Activated effector memory CD4-positive, alpha-beta T cell treated with Interleukin-2 at 50 U/mL for 16 hours (primary cell): ENCODE data around the gene SLC35E1.
A peak's percentile ranks its signal among the peaks of the same experiment; 100 is the strongest.

Source experiments
- DNase-seq: peaks from one replicate; pipeline ENCODE4 v3.0.0-alpha.2; 2020

The SLC35E1 gene

GRCh38 chr19:16572332-16573211 is at the start of gene SLC35E1:
Gene SLC35E1 (minus strand): TSS chr19:16572415. CDS start chr19:16572364, 51 bp downstream.
- peak; percentile 85 for DNase-seq

DNA sequence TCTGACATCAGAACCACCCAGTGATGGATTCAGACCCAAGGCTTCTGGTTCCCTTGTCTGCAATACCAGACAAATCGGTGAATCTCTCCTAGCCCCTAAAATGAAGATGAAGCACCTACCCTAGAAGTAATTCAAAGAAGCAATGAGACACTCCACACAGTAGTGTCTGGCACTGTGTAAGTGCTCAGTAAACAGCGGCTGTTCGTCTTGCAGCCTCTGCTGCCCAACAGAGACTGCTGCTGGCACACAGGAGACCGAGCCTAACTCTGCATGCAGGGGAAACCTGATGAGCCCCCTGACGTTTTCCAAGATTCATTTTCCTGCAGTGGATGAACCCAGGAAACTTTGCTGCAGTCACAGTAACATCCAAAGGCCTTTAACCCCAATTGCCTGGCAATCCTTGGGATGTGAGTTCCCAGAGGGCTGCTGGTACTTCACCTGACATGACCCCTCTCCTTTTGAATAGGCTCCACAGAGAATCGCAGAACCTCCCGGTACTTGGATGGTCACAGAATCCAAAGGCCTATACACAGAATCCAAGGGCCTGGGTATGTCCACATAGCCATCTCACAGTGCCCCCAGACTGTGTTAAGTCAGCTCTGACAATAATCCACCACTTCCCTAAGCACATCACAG is 49.1 kb upstream of the SLC35E1 start:
- no peak for DNase-seq

DNA sequence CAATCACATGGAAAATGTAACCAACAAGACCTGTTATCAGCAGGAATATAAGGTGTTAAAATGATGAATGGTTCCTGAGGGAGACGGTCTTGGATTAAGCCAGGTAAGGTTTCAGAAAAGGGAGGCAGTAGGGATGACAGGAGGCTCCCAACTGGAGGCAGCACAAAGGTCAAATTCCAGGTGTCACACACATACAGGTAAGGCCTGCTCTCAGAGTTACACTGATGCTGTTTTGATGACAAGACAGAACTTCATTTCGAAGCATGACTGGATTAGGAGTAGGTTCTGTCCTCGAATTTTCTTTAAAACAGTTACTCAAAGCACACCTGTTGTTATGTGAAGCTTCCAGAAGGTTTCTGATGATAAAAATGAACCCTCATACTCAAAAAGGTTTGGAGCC is 48.4 kb upstream of the SLC35E1 start:
- no peak for DNase-seq

DNA sequence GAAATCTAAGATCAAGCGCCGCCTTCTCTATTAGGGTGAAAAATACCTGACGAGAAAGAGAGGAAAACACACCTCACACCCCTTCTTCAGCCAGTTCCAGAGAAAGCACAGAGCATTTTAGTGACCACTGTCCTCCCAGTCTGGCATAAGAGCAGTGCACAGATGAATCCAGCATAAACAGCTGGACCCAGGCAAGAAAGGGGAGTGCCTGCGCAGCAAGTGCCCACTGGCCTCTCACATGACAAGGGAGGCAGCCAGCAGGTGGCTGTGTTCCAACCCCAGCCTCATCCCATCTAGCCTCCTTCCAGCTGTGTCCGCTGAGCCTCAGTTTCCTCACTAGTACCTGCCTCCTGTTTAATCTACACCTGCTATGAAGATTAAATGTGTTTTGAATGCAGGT is 47.8 kb upstream of the SLC35E1 start:
- no peak for DNase-seq

DNA sequence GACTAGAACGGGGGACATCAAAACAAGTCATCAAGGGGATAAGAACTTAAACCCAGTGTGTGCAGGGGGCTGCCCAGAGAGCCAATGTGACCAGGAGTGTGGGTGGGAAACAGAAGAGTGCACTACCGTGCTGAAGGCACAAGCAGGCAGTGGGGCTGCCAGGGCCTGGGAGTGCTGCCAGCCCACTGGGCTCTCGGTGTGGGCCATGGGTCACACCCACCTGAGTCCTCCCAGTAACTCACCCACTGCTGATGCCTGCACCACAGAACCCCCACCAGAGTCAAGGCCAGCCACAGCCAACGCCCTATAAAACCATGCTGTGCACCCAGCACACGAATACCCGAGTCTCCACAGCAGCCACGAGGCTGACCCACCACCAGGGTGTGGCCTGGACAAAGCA is 47.2 kb upstream of the SLC35E1 start:
- no peak for DNase-seq

DNA sequence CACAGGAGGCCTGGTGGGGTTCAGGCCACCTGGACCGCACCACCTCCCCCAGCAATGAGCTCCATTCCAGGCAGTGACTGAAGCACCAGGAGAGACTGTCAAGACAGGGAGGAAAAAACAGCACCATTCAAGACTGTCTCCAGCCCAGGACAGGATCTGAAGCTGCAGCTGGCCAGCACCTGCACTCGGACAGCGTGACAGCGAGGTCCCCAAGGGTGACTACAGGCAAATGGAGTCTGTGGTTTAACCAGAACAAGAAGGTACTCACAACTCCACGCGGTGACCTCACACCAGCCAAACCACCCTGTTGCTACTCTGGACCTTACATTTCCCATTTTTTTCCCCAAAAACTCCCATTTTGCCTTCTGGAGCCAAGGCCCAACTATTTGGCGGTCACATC is 46.0 kb upstream of the SLC35E1 start:
- DNase-seq = no peak

DNA sequence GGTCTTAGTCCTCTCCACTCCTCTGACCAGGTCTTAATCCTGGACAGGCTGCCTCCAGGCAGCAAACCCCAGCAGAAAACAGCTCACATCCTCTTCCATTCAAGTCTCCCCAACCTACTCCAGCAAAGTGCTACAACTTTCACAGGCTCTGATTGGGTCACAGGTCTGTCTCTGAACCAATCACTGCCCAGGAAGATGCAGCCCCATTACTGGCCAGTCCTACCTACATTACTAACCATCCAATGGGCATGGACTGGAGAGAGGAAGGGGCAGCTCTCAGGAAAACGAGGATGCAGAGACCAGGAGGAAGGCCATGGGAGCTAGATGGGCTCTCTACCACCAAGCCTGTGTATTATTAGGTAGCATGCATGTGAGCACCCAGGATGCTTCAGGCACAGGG is 43.6 kb upstream of the SLC35E1 start:
- DNase-seq = no peak

DNA sequence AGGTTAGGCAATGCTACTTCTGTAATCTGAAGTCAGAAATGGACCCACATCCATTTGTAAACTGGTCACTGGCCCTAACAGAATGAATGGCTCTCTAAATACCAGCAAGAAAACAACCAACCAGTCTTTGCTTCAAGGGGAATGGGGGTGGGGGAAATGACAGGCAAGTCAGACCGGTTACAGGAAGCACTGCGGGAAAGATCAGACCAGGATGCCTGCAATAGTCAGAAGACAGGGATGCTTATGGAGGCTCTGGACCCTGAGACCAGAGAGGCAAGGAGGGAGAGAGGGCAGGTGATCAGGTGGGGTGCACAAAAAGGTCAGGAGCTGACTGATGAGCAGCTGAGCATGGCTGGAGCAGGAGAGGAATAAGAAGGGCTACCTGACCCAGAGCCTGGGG is 42.7 kb upstream of the SLC35E1 start:
- DNase-seq = no peak

- DNase-seq = no peak
Measured at GRCh38 chr19:16613841-16614240, 41.6 kb upstream of the SLC35E1 start.

- no peak for DNase-seq
Measured at GRCh38 chr19:16612636-16613035, 40.4 kb upstream of the SLC35E1 start.

GRCh38 chr19:16611121-16611520 is 38.9 kb upstream of the SLC35E1 start:
- DNase-seq = no peak

DNA sequence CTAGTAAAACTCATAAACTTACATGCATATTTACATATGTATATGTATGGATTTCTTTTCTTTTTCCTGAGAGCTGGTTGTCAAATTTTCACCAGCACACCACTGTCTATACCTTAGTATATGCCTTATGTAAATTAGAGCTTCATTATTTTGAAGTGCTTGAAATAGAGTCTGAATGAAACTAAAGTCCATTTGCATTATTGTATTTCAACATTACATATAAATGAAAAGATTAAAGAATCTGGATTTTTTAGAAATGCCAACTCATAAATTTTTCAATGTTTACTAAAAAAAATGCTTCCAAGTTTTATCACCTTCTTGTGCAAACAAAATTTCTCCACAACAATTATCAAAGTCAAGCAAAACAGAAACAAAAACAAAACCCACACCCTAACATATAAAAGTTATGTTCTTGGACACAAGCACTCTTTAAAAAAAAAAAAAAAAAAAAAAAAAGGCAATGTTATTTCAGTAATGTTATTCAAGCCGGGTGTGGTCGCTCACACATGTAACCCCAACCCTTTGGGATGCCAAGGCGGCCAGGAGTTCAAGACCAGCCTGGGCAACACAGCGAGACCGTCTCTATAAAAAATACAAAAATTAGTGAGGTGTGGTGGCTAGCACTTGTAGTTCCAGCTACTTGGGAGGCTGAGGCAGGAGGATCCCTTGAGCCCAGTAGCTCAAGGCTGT is 37.4 kb upstream of the SLC35E1 start:
- DNase-seq = no peak

- DNase-seq = no peak
Measured at GRCh38 chr19:16608290-16608739, 36.1 kb upstream of the SLC35E1 start.

DNA sequence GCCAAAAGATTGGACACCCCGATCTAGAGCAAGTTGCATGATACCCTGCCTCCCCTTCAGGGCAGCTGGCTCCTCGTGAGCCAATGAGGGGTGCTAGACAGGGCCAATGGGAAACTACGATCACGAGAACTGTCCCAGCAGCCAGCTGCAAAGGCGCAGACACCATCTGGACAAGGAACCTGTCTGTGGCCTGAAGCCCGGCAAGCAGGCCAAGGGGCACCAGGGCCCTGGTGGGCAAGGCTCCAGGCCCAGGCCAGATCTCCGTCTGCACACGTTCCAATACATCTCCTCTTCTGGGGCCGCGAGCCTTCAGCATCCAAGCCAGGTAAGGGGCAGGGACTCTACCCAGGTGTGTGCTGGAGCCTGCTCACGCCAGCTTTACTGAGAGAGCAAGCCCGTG is 35.6 kb upstream of the SLC35E1 start:
- DNase-seq = no peak

- DNase-seq = no peak
Measured at GRCh38 chr19:16605553-16605994, 33.4 kb upstream of the SLC35E1 start.

DNA sequence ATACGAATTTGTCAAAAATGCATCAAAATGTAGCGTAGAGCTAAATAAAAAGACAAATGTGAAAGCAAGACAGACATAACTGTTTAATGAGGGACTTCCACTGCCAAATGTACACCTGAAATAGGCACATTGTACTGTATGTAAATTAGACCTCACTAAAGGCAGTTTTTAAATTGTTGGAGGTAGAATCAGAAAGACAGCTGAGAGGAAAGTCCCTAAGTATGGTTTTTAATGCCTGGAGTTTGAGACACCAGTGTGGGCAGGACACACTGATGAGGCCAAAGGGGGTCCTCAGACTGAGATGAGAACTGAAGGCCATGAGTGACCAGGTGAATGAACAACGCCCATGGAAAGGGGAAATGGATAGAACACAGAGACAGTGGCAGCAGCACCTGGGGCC is 32.9 kb upstream of the SLC35E1 start:
- DNase-seq = no peak

- no peak for DNase-seq
Measured at GRCh38 chr19:16604615-16605014, 32.4 kb upstream of the SLC35E1 start.

- no peak for DNase-seq
Measured at GRCh38 chr19:16603090-16603489, 30.9 kb upstream of the SLC35E1 start.

GRCh38 chr19:16601378-16602052 is 29.3 kb upstream of the SLC35E1 start:
- no peak for DNase-seq

DNA sequence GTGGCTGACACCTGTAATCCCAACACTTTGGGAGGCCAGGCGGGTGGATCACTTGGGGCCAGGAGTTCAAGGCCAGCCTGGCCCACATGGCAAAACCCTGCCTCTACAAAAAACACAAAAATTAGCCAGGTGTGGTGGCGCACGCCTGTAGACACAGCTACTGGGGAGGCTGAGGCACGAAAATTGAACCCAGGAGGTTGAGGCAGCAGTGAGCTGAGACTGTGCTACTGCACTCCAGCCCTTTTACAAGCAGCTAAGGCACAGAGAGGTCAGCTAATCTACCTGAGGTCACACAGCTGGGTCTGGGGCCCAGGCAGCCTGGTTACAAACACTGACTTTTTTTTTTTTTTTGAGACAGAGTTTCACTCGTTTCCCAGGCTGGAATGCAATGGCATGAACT is 28.6 kb upstream of the SLC35E1 start:
- DNase-seq = no peak

- no peak for DNase-seq
Measured at GRCh38 chr19:16599655-16600346, 27.6 kb upstream of the SLC35E1 start.

- no peak for DNase-seq
Measured at GRCh38 chr19:16598848-16599247, 26.6 kb upstream of the SLC35E1 start.
